ENCODE results near the gene FAM174B.

The FAM174B gene

DNA sequence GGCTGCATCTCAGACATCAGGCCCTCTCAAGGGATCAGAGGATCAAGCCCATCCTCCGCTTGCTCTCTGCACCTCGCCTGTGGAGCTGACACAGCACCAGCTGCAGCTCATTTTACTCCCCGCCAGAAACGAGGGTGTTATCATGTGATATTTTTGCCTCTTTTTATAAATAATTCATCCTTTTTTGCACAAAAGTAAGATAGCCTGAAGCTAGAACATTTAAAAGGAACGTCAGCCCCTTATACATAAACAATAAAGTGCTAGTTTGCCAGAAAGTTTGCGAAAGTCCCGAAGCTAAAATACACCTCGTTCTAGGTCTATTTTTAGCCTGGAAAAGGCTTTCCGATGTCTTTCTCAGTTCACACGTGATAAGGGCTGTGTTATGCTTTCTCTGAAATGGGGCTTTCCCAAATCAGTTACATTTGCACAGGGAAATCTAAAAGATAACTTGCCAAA is 9.6 kb upstream of the FAM174B start:
- in situ Hi-C loops (cut with MboI; ENCODE audit: low sequenced_read_pairs), result no loop called here

- in situ Hi-C loops (cut with MboI; ENCODE audit: low sequenced_read_pairs), result no loop called here
These were observed 8.8 kb upstream of the FAM174B start for GRCh38 chr15:92664178-92664900.

GRCh38 chr15:92663250-92663951 is 7.8 kb upstream of the FAM174B start:
- in situ Hi-C loops (cut with MboI; ENCODE audit: low sequenced_read_pairs), result no loop called here

DNA sequence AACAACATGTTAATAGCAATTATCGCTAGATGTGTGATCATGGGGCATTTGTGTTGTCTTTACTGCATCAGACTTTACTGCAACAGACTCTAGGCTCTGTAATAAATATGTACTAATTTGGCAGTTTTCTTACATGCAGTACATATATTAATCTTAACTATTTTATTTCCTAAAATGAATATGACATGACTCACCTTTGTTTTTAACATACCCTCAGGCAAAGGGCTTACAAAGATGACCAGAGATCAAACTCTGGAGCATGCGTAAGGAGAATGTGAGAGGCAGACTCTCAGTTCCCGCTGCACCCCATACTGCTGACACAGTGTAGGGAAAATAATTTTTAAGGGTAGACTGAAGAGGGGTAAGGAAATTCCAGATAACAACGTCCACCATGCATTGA is 7.2 kb upstream of the FAM174B start:
- in situ Hi-C loops (cut with MboI; ENCODE audit: low sequenced_read_pairs), result no loop called here

GRCh38 chr15:92661956-92662355 is 6.4 kb upstream of the FAM174B start:
- in situ Hi-C loops (cut with MboI; ENCODE audit: low sequenced_read_pairs), result no loop called here

DNA sequence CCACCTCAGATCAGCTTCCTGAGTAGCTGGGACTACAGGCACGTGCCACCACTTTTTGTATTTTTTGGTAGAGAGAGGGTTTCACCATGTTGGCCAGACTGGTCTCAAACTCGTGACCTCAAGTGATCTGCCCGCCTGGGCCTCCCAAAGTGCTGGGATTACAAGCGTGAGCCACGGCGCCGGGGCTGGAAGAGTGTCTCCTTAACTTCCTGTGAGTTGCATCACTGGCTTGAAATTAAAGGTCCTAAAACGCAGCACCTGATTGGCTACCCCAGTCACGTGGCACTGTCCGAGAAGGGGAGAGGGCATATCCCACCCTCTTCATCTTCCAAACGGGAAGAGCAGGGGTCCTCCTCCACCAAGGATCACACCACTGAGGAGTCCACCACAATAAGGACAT is 5.5 kb upstream of the FAM174B start:
- in situ Hi-C loops (cut with MboI; ENCODE audit: low sequenced_read_pairs), result no loop called here

- in situ Hi-C loops (cut with MboI; ENCODE audit: low sequenced_read_pairs), result no loop called here
These were observed 1.9 kb upstream of the FAM174B start for GRCh38 chr15:92657486-92657885.

DNA sequence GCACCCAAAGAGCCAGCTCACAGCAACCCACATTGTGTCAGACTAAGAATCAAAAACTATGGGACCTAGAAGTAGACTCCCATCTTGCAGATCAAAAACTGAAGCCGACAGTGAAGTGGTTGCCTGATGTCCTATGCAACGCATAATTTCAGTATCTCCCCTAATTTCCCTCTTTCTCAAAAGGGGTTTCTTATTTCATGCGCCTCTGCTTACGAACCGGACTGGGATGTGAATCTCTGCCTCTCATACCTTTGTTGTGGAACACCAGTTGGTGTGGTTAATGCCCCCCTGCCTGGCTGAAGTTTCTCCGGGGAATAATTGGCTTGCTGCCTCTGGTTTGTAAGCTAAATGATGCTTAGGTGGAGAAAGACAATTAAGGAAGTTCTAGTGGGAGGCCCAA is 514 bp upstream of the FAM174B start:
- in situ Hi-C loops (cut with MboI; ENCODE audit: low sequenced_read_pairs), result no loop called here

GRCh38 chr15:92654662-92655061 is 913 bp downstream of the FAM174B start:
- in situ Hi-C loops (cut with MboI; ENCODE audit: low sequenced_read_pairs), result no loop called here

GRCh38 chr15:92653836-92654539 is 1.6 kb downstream of the FAM174B start:
- in situ Hi-C loops (cut with MboI; ENCODE audit: low sequenced_read_pairs), result no loop called here

DNA sequence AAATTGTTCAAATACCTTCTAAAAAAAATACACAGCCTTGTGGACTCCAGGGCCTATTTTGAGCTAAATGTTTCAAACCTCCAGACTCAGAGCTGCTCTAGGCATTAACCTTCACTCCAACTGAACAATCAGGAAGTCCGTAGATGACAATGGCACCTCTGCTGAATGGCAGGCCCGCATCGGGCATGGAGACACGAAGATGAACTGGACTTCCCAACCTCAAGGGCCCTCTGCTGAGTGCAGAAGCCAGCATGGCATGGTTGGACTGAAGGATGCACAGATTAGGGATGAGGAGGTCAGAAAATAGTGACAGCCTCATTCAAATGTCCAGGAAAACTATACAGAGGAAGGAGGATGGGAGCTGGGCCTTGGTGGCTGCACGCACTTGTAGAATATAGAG is 2.2 kb downstream of the FAM174B start:
- in situ Hi-C loops (cut with MboI; ENCODE audit: low sequenced_read_pairs), result no loop called here

- in situ Hi-C loops (cut with MboI; ENCODE audit: low sequenced_read_pairs), result no loop called here
These were observed 3.0 kb downstream of the FAM174B start for GRCh38 chr15:92652576-92652966.

DNA sequence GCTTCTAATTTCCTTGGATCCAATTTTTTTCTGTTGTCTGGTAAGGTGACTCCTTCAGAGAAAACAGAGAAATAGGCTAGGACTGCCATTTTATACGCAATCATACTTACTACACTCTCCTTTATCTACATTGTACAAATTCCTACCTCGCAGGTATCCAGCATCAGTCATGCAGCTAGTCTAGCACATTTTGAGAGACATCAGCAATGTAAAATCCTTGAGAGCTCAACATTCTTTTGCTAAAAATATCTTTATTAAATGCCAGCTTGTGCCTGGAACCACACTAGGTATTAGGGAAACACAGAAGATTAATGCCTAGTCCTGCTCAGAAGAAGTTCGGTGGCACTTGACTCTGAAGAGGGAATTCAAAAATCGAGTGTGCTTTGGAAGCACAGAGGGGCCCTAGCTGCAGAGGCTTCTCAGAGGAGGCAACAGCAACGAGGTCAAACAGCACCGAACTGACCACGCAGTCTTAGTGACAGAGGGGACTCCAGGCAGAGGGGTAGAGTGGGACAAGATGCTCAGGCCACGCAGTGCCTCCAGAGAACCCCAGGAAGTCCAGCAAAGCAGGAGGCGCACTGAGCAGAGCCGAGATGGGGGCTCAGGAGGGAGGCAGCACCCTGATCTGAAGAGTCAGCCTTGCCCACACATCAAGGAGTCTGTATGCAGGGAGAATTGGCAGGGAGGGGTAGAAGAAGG is 3.5 kb downstream of the FAM174B start:
- in situ Hi-C loops (cut with MboI; ENCODE audit: low sequenced_read_pairs), result no loop called here

DNA sequence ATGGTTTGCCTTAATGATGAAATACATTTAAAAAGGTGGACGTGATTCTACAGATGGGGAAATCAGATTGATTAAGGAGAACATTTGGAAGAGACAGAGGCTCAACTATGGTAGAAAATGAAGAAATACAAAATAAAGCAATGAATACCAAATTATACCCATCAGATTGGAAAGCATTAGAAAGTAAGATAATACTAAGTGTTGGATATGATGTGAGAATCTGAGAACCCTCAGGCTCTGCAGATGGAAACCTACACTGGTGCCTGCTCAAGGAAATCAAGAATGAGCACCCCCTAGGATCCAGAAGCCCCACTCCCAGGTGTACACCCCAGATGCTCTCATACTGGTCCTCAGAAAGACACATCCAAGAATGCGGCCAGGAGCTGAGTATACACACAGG is 4.6 kb downstream of the FAM174B start:
- in situ Hi-C loops (cut with MboI; ENCODE audit: low sequenced_read_pairs), result no loop called here

DNA sequence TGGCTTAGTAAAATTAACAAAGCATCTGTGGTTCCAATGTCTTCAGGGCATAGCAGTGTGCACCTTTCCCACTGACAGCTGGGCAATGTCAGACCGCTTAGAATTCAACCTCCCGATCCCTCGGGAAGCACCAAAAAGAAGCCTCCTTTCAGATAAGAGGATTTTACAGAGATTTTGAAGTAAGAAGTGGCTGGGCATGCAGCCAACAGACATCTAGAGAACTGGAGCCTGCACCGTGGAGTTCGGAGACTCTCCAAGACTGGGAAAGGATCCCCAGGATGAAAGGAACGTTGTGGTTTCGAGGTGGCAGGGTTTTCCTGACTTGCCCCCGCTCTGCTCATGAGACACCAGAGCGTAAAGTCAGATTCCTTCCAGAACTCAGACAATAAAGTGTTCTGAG is 5.3 kb downstream of the FAM174B start:
- in situ Hi-C loops (cut with MboI; ENCODE audit: low sequenced_read_pairs), result no loop called here

DNA sequence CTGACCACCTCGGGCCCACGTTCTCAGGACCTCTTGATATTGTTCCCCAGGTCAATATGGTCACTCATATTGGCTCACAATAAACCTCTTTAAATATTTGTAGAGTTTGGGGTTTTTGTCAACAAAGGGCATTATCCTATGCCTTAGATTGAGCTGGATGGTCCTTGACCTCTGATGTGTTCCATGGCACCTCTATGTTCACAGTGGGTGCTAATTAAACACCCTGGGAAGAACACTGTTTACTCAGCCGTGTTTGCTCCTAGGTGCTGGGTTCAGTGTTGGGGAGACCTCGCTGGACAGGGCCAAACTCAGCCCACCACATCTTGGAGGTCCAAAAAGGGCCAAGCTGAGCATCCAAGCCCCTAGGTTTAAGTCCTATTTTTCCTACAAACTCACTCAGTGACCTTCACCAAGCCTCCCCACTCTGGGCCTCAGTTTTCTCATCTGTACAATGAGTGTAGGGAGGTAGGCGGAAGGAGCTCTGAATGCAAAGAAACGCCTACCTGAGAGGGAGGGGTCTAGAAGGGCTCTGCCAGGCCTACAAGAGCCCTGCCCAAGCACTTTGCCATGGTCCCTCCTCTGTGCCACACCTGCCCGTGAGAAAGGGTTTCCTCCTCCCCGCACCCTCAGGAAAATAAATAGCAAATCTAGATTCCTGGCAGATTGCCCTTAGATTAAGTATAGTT is 7.2 kb downstream of the FAM174B start:
- in situ Hi-C loops (cut with MboI; ENCODE audit: low sequenced_read_pairs), result no loop called here

GRCh38 chr15:92647467-92648163 is 8.0 kb downstream of the FAM174B start:
- in situ Hi-C loops (cut with MboI; ENCODE audit: low sequenced_read_pairs), result no loop called here

DNA sequence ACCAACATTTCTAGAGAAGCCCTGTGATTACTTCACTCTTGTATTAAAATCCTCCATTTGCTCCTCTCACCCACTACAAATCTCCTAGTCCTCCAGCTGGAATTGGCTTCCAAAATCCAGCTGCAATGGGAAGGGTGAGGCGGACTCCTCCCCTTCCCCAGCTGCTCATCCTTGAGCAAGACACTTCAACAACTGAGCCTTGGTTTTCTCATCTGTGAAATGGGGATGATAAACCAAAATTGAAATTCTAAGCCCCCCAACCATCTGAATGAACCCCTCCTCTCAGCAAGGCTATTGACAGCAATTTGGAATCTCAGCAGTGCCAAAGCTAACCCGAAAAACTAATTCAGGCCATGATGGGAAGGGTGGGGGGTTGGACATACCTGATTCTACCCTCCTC is 9.4 kb downstream of the FAM174B start:
- in situ Hi-C loops (cut with MboI; ENCODE audit: low sequenced_read_pairs), result no loop called here

- in situ Hi-C loops (cut with MboI; ENCODE audit: low sequenced_read_pairs), result no loop called here
These were observed 9.8 kb downstream of the FAM174B start for GRCh38 chr15:92645731-92646130.

DNA sequence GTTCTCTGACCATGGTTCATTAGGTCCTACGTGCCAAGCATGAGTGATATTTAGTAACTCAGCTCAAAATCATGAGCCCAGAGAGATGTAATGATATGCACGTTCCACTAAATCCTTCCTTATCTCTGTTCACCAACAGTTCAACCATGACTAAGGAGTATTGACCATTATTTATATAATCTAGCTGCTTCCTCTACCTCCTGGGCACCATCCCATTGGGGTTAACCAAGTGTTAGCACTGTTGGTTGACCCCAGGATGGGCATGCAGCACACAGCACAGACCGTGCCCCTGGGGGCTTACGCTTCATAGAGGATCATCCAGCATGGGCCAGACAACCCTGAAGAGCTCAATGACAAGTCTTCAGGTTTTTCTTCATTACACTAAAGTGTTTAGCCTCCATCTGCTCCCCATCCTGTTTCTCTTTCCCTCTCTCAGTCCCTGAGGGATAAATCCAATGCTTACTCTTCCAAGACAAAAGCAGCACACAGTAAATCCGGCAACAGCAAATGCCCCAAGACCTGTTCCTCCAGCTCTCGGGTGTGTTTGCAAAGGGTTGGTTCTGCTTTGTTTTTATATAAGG is 10.4 kb downstream of the FAM174B start:
- in situ Hi-C loops (cut with MboI; ENCODE audit: low sequenced_read_pairs), result no loop called here

All from HL-60/S4 treated with phorbol 12-myristate 13-acetate at 8.2 ng/mL for 4 days and 3 days (cell line).